HG02973 (cell line): ENCODE results near the gene SLX4IP.
"Not testable (repeated sequence)": the region's sequence is repeated elsewhere in the genome, so short reads cannot be mapped to it uniquely, and the experiment has no call there.

ENCODE experiments used
- ATAC-seq: cut with Tn5 transposase; IDR thresholded peaks from one replicate; pipeline ENCODE4 v1.9.1; 2021; ENCODE audit warnings: moderate library complexity; ENCODE audit not compliant: unreplicated experiment

SLX4IP gene

GRCh38 chr20:10565922-10566897 is 131.1 kb downstream of the SLX4IP start:
- no peak for ATAC-seq

- no peak for ATAC-seq
Observed at GRCh38 chr20:10568032-10568431, 132.9 kb downstream of the SLX4IP start.

- ATAC-seq = no peak
Observed at GRCh38 chr20:10571313-10571815, 136.3 kb downstream of the SLX4IP start.

GRCh38 chr20:10572853-10573252 is 137.7 kb downstream of the SLX4IP start:
- no peak for ATAC-seq

DNA sequence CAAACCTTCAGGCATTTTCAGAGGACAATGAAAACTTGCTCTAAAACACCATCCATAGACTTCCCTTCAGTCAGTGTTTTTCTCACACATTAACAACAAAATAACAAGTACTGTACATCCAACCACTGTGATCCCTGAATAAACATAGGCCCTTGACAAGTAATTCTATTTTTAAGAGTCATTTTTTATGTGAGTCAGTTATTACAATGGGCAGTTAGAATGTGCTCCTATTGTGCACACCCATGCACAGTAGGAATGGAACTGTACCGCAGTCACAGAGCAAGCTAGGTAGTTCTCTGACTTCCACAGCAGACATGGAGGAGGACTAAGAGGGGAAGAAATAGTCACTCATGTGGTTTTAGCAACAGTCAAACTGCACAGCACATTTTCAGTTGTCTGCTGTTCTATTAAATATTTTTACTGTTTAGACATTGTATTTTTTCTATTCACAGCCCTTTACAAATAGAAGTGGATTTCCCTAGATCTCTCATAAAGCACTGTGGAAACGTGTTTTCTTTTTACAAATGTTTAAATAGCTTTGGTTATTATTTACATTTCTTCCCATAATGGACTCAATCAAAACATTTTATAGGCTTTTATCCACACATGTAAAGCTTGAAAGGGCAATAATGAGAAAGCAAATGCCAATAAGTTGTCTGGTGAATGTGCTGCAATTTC is 138.3 kb downstream of the SLX4IP start:
- ATAC-seq = no peak

- no peak for ATAC-seq
Observed at GRCh38 chr20:10573951-10574339, 138.8 kb downstream of the SLX4IP start.

GRCh38 chr20:10576411-10577090 is 141.4 kb downstream of the SLX4IP start:
- ATAC-seq = no peak

GRCh38 chr20:10577648-10578047 is 142.5 kb downstream of the SLX4IP start:
- ATAC-seq = no peak

DNA sequence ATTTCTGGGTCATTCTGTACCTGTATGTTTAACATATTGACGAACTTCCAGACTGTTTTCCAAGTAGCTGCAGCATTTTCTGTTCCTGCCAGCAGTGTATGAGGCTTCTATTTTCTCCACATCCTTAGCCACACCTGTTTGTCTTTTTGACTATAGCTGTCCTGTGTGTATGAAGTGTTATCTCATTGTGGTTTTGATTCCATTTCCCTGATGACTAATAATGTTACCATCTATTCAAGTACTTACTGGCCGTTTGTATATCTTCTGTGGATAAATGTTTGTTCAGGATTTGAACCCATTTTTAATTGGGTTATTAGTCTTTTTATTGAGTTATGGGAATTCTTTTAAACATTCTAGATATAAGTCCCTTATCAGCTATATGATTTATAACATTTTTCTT is 143.5 kb downstream of the SLX4IP start:
- ATAC-seq = no peak

DNA sequence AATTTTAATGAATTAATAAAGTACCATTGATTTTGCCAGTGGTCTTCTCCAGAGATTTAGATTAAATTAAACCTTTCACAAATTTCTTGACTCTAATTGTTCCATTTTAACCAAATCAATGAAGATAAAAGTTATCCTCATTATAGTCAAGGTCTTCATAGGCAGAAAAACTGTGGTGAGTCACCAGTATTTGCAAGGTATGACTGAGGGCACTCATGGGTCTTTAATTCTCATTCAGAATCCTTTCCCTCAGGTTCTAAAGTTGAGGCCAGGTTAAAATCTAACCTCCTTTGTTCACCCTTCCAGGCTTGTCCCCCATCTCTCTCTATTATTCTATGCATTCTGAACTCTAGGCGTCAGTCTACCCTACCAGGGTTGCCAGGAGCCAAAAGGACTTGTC is 144.8 kb downstream of the SLX4IP start:
- no peak for ATAC-seq

DNA sequence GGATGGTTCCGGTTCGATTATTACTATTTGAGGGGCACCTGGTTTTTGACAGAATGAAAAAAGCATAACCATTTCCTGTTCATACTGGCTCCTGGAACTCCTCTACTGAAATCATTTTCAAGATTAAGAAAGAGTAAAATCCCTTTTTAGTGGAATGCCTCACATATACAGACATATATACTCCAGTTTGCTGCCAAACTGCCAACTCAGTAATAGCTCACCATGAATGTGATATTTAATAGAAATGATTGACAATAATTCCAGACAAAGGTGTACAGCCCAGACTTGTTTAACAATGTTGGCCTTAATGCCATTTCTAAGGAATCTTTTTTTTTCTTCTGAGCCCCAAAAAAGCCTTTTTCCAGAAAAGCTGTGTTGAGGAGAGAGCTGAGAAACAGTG is 145.6 kb downstream of the SLX4IP start:
- ATAC-seq = no peak

DNA sequence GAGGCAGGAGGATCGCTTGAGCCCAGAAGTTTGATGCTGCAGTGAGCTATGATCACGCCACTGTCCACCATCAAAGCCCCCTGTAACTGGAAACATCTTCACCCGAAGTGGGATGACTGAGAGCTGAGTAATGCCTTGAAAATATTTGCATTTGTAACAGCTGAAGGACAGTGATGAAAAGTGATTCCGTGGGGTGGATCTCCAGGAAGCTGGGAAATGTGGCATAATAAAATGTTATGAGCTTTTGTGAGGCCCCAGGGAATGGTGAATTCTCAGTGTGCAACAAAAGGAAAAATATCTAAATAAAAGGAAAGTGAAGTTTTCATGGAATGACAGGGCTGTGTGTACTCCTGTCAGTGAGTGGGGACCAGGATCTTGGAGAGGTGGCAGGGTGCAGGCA is 146.7 kb downstream of the SLX4IP start:
- ATAC-seq = no peak

- no peak for ATAC-seq
Observed at GRCh38 chr20:10584371-10584770, 149.3 kb downstream of the SLX4IP start.

GRCh38 chr20:10585308-10585707 is 150.2 kb downstream of the SLX4IP start:
- no peak for ATAC-seq

DNA sequence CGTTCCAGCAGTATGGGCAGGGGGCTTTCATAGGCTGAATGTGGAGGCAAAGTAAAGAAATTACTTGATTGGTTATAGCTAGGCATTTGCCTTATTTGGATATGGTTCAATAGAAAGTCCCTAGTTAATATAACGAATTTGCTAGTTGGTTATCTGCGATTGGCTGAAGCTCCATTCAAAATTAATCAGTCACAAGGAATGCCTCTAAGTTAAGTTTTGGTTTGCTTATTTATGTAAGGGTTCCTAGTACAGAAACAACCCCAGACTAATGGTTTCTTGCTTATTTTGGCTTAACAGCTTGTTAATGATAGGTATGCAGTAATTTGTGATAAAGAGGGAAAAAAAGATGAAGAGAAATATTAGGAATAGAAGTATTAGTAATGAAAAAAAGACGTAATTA is 151.2 kb downstream of the SLX4IP start:
- ATAC-seq = no peak

GRCh38 chr20:10590446-10590845 is 155.3 kb downstream of the SLX4IP start:
- not testable (repeated sequence) for ATAC-seq

- no peak for ATAC-seq
Observed at GRCh38 chr20:10590950-10591671, 156.0 kb downstream of the SLX4IP start.

- ATAC-seq = no peak
Observed at GRCh38 chr20:10591946-10592521, 156.9 kb downstream of the SLX4IP start.

DNA sequence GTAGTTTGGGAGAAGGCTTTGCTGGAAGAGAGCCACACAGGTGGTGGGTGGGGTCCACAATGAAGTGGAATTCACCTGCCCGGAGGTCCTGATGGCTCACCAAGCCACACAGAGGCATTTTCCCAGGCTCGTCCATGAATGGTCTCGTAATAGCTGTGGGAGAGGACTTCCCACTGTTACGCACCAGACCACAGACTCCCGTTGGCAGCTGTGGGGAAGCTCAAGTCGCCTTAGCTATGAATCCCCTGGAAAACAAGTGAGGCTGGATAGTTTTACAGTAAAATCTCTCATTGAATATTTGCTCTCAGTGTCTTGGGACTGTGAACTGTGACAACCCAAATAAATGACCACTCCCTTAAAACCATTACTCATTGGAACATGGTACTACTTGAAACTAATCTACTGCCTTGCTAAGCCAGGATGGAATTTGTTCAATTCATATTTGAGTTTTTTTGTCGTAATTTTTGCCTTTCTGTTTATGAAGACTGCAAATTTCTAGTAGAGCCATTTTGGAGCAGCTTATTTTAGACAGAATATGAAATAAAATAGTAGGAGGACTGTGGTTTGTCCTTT is 159.3 kb downstream of the SLX4IP start:
- no peak for ATAC-seq

GRCh38 chr20:10595266-10595665 is 160.2 kb downstream of the SLX4IP start:
- no peak for ATAC-seq
